Measurements from ENCODE around the gene ARHGAP10. TPM values are rescaled to one million over a fixed set of nuclear protein-coding genes. Genes with fewer than 3 reads are reported as not detected.

ARHGAP10 gene
- total and polyA plus RNA-seq, 2 donors from 2014 or later = 13.4 to 20.3 TPM

DNA sequence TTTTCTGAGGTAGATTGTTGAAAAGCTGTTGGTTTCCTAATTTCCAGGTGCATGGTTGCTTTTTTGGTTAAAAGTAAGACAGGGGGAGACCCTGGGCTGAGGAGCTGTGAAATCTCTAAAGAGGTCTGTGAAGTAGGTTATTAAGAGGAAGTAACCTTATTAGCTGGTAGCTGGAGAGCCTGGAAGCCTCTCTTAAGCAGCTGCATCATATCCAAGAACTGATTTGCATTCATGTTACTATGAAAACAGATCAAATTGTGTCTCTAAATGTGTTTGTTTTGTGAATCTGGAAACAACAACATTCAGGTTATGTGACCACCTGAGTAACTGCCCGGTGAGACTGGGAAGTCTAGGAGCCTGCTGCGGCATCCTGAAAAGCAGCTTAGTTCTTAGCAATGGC is 54.1 kb downstream of the ARHGAP10 start:
- Histone ChIP-seq H3K4me3 (ENCODE audit: low read length in 3 of 3) (no peak overlapping the region), H3K36me3 (ENCODE audit: control insufficient read depth in 2 of 3, insufficient read depth in 3 of 3, low read length in 3 of 3) (no peaks in the 10 kb centered on the region), H3K27me3 (ENCODE audit: control insufficient read depth, insufficient read depth, low read length) (no peaks in the 10 kb centered on the region), H3K4me1 (ENCODE audit: control insufficient read depth in 2 of 3, insufficient read depth in 2 of 3, low read depth in 1 of 3, low read length in 3 of 3) (peaks cover 2 to 5% (median 4%) of the 10 kb centered on the region in 3 donors), H3K27ac (ENCODE audit: low read depth in 2 of 2, low read length in 2 of 2) (no peak overlapping the region), H3K9me3 (ENCODE audit: control insufficient read depth in 2 of 3, insufficient read depth in 1 of 3, low read length in 3 of 3) (no peaks in the 10 kb centered on the region), H3K9ac (ENCODE audit: low read length in 3 of 3) (no peak overlapping the region)
- FAIRE-seq (no peak), DNase-seq (peak in 2 of 5 donors; percentile 40 to 46)
- no peak for TF ChIP-seq CTCF (IDR thresholded peaks at IDR 0.05; ENCODE audit: borderline replicate concordance, extremely low read depth, insufficient read depth)
- intact Hi-C loops (cut with DNase I) = no loop called here

DNA sequence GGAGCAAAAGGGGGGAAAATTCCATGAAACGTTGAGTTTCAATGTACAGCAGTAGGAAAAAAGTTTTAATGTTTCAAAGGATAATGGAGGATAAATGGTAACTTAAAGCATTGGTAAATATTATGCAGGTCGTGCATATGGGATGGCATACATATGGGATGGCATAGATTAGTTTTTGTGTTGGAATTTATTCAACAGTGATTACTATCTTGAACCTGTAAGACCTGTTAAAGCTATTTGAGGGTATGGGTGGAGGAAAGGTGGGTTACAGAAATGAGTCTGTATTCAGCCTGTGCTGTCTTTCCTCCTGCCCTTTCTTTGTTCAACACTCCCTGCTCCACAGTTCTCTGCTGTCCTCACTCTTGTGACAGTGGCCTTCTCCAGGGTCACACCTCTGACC is 54.6 kb downstream of the ARHGAP10 start:
- Histone ChIP-seq H3K4me1 (ENCODE audit: control insufficient read depth in 2 of 3, insufficient read depth in 2 of 3, low read depth in 1 of 3, low read length in 3 of 3) (peaks cover 2 to 5% (median 4%) of the 10 kb centered on the region in 3 donors), H3K4me3 (ENCODE audit: low read length in 3 of 3) (no peak overlapping the region), H3K27ac (ENCODE audit: low read depth in 2 of 2, low read length in 2 of 2) (no peak overlapping the region), H3K9ac (ENCODE audit: low read length in 3 of 3) (no peak overlapping the region), H3K27me3 (ENCODE audit: control insufficient read depth, insufficient read depth, low read length) (no peaks in the 10 kb centered on the region), H3K36me3 (ENCODE audit: control insufficient read depth in 2 of 3, insufficient read depth in 3 of 3, low read length in 3 of 3) (no peaks in the 10 kb centered on the region), H3K9me3 (ENCODE audit: control insufficient read depth in 2 of 3, insufficient read depth in 1 of 3, low read length in 3 of 3) (no peaks in the 10 kb centered on the region)
- intact Hi-C loops (cut with DNase I) = no loop called here
- DNase-seq = no peak
- no peak for FAIRE-seq
- TF ChIP-seq CTCF (IDR thresholded peaks at IDR 0.05; ENCODE audit: borderline replicate concordance, extremely low read depth, insufficient read depth) = no peak

GRCh38 chr4:147787204-147787603 is 55.3 kb downstream of the ARHGAP10 start:
- H3K27ac ChIP-seq (ENCODE audit: low read depth in 2 of 2, low read length in 2 of 2) = no peak overlapping the region
- DNase-seq (no peak), FAIRE-seq (no peak)
- no peaks in the 10 kb centered on the region for H3K36me3 ChIP-seq (ENCODE audit: control insufficient read depth in 2 of 3, insufficient read depth in 3 of 3, low read length in 3 of 3)
- intact Hi-C loops (cut with DNase I) = no loop called here
- no peak overlapping the region for H3K4me3 ChIP-seq (ENCODE audit: low read length in 3 of 3)
- H3K4me1 ChIP-seq (ENCODE audit: control insufficient read depth in 2 of 3, insufficient read depth in 2 of 3, low read depth in 1 of 3, low read length in 3 of 3) = peaks cover 2 to 5% (median 3%) of the 10 kb centered on the region in 3 donors
- no peak for TF ChIP-seq CTCF (IDR thresholded peaks at IDR 0.05; ENCODE audit: borderline replicate concordance, extremely low read depth, insufficient read depth)
- H3K9me3 ChIP-seq (ENCODE audit: control insufficient read depth in 2 of 3, insufficient read depth in 1 of 3, low read length in 3 of 3) = no peaks in the 10 kb centered on the region
- no peaks in the 10 kb centered on the region for H3K27me3 ChIP-seq (ENCODE audit: control insufficient read depth, insufficient read depth, low read length)
- H3K9ac ChIP-seq (ENCODE audit: low read length in 3 of 3) = no peak overlapping the region

DNA sequence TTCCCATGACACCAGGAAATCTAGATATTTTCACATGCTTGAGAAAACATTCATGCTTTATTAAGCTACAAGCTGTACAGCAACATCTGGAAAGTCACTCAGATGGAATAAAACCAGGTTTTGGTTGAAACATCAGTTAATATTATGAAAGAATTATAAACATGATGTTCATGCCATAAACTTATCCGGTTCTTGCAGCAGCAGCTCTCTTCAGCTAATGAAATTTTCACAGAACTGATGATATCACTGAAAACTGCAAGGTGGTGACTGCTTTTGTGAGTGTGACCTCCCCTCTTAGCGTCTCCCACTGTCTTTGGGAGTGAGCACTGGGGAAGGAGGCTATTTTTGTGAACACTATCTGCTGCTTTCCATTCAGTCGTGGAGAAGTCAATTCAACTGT is 56.9 kb downstream of the ARHGAP10 start:
- no peak for FAIRE-seq
- DNase-seq = no peak
- peaks cover 0 to 5% (median 2%) of the 10 kb centered on the region in 3 donors for H3K4me1 ChIP-seq (ENCODE audit: control insufficient read depth in 2 of 3, insufficient read depth in 2 of 3, low read depth in 1 of 3, low read length in 3 of 3)
- TF ChIP-seq CTCF (IDR thresholded peaks at IDR 0.05; ENCODE audit: borderline replicate concordance, extremely low read depth, insufficient read depth) = no peak
- no peaks in the 10 kb centered on the region for H3K27me3 ChIP-seq (ENCODE audit: control insufficient read depth, insufficient read depth, low read length)
- H3K9me3 ChIP-seq (ENCODE audit: control insufficient read depth in 2 of 3, insufficient read depth in 1 of 3, low read length in 3 of 3) = no peaks in the 10 kb centered on the region
- no peaks in the 10 kb centered on the region for H3K36me3 ChIP-seq (ENCODE audit: control insufficient read depth in 2 of 3, insufficient read depth in 3 of 3, low read length in 3 of 3)
- intact Hi-C loops (cut with DNase I) = no loop called here
- H3K27ac ChIP-seq (ENCODE audit: low read depth in 2 of 2, low read length in 2 of 2) = no peak overlapping the region
- no peak overlapping the region for H3K4me3 ChIP-seq (ENCODE audit: low read length in 3 of 3)
- H3K9ac ChIP-seq (ENCODE audit: low read length in 3 of 3) = no peak overlapping the region

All from kidney (tissue), 14 donors.